GM08714 (cell line): ENCODE measurements around the gene C19orf12.
A peak's percentile ranks its signal among the peaks of the same experiment; 100 is the strongest.

ENCODE experiments used
- H3K4me3 ChIP-seq: fragments of 200-500 bp; sonication (Bioruptor generic); 2 replicates; pipeline ENCODE4 v1.5.1; 2014; ENCODE audit warnings: mild to moderate bottlenecking, low read length, inconsistent platforms
- ZNF274 ChIP-seq: IDR thresholded peaks from 2 replicates; pipeline ENCODE4 v1.6.1; 2012; ENCODE audit warnings: mild to moderate bottlenecking, low read depth, low read length

C19orf12 gene

GRCh38 chr19:29670255-29670654, 44.8 kb downstream of the C19orf12 start:
- H3K4me3 ChIP-seq, result no peak overlapping the region
- no peak for TF ChIP-seq ZNF274

GRCh38 chr19:29668746-29669609, 46.1 kb downstream of the C19orf12 start:
- no peak overlapping the region for H3K4me3 ChIP-seq
- TF ChIP-seq ZNF274, result no peak

DNA sequence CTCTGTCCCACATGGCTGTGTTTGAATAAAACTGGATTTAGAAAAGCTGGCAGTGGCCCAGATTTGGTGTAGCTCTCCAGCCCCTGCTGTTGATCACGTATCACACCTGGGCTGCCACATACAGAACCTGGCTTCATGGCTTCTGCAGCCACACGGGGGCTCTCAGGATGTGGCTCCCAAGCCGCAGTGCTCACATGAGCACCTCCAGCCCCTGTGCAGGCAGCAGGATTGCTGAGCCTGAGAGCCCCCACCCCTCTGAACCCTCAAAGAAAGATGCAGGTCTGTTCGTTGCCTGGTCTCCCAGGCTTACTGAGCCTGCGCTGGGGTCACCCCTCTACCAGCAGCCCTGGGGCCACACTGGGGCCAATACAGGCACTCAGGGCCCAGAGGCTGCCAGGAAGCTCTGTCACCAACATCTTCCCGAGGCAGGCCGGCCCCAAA, 47.1 kb downstream of the C19orf12 start:
- no peak overlapping the region for H3K4me3 ChIP-seq

GRCh38 chr19:29667387-29667783, 47.7 kb downstream of the C19orf12 start:
- no peak overlapping the region for H3K4me3 ChIP-seq
- no peak for TF ChIP-seq ZNF274

More for the DNA sequence above, 47.1 kb downstream of the C19orf12 start:
- TF ChIP-seq ZNF274, result no peak

DNA sequence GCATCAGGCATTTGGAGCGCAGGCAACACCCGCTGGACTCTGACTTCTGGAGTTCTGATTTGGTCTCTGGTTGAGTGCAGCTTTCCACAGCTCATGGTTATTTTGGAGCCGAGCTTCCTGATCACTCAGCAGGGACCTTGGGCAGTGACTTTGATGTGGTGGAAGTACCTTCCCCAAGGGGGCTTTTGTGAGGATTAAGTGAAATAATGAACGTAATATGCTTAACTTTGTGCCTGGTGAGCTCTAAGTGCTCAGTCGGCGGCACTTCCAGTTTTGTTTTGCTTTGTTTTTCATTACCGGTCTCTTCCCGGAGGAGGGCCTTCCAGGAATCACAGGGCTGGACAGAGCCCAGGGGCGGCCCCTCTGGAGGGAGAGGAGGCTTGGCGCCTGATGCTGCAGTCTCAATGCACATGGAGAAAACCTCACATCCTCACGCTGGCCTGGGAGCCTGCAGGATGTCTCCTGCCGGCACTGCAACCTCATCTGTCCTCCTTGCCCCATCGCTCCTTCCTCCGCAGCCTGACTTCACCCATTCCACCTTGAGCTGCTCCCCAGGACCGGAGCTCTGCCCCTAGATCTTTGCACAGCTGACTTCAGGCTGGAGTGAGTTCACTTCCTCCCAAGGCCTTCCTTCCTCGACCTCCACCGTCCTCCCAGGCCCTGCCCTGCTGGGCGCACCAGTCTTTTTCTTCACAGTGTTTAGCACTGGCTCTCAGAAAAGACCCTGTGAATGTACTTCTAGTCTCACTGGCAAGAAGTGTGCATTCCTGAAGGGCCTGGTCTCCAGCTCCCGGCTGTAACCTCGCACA, 48.3 kb downstream of the C19orf12 start:
- no peak for TF ChIP-seq ZNF274
- H3K4me3 ChIP-seq, result peak overlapping the region; percentile 80; the same call in 1 of the 2 replicates

DNA sequence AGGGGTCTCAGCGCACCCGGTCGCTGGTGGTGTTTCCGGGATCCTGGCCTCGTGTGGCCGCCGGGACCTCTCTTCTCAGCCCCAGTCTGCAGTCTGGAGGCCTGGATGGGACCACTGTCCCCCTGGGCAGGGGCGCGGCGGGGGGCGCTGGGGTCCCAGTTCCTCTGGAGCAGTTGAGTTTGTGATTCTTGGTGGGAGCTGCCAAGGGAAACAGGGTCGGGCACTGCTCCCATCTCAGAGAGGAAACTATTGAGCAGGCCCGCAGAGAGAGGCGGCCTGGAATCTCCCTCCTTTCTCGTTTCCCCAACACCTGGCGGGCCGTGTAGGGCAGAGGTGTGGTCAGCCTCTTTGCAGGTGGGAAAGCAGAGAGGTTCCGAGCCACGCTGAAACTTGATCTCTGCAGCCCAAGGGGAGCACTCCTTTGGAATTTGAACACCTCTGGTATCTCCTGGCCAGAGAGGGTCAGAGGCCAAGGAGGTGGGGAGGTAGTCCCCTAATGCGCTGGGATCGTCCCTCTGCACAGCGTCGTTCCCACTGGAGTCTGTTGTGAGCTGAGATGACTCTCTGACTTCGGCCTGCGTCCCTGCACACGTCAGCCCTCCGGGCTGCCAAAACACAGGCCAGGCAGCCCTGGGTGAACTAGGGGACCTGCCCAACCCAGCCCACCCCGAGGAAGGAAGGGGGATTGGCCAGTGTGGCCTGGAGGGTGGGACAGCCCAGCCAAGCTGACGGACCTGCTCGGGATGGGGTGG, 49.1 kb downstream of the C19orf12 start:
- H3K4me3 ChIP-seq, result peak overlapping the region; percentile 80

GRCh38 chr19:29665215-29665825, 49.7 kb downstream of the C19orf12 start, which contains the start of gene PLEKHF1:
PLEKHF1 (plus strand) TSS chr19:29665461; CDS start chr19:29673840, 8,379 bp downstream.
- peak within 1 kb of the TSS; percentile 80 for H3K4me3 ChIP-seq
- TF ChIP-seq ZNF274, result no peak

More for the DNA sequence above, 49.1 kb downstream of the C19orf12 start:
- TF ChIP-seq ZNF274, result no peak

- H3K4me3 ChIP-seq, result peak overlapping the region; percentile 80; the same call in 1 of the 2 replicates
- no peak for TF ChIP-seq ZNF274
Observed at GRCh38 chr19:29664753-29665214, 50.3 kb downstream of the C19orf12 start.

- H3K4me3 ChIP-seq, result no peak overlapping the region; the same call in 1 of the 2 replicates
- no peak for TF ChIP-seq ZNF274
Observed at GRCh38 chr19:29663861-29664752, 51.0 kb downstream of the C19orf12 start.

DNA sequence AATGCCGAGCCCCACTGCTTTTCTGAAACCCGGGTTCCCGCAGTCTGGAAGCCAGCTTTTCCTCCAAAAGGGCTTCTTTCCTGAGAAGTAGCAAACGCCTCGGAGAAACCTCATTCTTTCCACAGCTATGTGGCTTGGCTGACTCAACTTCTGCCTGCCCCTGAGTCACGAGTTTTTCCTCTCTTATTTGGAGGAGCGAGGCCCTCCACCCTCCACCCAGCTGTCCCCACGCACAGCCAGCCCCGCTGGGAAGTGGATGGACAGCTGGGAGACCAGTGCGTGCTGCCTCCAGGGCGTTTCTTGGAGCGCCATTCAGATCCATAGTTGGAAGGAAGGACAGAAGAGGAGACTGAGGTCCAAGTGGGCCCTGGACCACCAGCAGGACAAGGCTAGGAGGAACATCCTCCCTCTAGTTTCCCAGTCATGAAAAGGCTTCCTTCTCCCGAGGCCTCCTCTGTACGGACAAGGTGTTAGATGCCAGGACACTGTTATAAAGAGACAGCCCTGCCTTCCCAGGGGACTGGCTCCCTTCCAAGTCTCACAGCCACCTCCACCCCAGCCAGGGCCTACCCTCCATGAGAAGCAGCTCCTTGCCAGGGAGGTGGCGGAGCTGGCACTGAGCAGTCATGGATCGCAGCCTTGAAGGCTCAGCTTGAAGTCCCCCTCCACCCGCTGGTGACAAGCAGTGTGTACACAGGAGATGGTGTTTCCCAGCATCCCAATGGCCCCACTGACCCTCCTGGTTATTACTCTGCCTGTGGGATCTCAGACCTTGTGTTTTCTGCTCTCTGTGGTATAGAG, 52.3 kb downstream of the C19orf12 start:
- no peak for TF ChIP-seq ZNF274
- H3K4me3 ChIP-seq, result no peak overlapping the region

- H3K4me3 ChIP-seq, result no peak overlapping the region
- TF ChIP-seq ZNF274, result no peak
Observed at GRCh38 chr19:29662278-29662603, 52.8 kb downstream of the C19orf12 start.

GRCh38 chr19:29660835-29661234, 54.2 kb downstream of the C19orf12 start:
- TF ChIP-seq ZNF274, result no peak
- H3K4me3 ChIP-seq, result no peak overlapping the region
